ENCODE measurements around the gene PREPL. TPM values are rescaled to one million over a fixed set of nuclear protein-coding genes. Genes with fewer than 3 reads are reported as not detected.

PREPL gene
- total and polyA plus RNA-seq, 2 experiments from 2014 or later: 16.5 to 49.0 TPM

DNA sequence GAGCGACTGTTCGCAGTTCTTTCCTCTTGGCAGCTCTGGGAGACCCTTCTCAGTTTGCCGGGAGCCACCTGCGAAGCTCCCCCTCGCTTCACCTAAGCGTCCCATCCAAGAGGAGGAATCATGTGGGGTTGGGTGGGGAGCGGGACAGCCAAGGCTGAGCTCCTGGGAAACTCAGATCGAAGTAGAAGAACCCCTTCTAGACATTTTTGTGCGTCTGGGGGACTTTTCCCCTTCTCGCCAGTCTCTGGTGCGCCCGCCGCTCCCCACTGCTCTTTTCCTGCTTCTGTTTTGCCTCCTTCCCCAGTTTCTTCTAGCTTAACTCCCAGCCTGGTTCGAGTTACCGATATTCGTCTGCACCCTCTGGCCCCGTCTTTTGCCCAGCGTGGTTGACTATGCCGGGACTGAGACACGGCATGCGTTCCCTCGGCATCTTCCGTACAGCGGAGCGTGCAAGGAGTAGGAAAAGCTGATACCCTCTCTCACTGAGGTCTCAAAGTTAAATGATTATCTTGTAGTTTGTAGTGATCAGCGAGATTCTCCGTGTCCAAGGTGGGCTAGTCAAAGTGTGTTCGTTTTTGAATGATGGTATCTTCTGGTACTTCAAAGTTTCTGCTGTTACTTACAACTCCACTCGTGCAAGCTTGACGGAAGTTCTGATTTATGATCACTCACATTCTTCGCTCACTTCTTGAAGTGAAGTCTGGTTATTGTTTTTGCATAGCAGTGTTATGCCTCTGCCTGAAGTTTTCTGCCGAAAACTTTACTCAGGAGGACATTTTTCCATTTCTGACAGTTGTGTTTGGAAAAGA, 1.1 kb upstream of the PREPL start (continued):
- TF ChIP-seq NANOG (IDR thresholded peaks at IDR 0.05; ENCODE audit: borderline replicate concordance) (no peak), CREB1 (CRISPR knock-in tag; IDR thresholded peaks at IDR 0.05; ENCODE audit: low read depth) (no peak), JUNB (IDR thresholded peaks at IDR 0.05; ENCODE audit: unreplicated experiment) (no peak), POLR2AphosphoS5 (IDR thresholded peaks at IDR 0.05; ENCODE audit: low read depth) (no peak)

DNA sequence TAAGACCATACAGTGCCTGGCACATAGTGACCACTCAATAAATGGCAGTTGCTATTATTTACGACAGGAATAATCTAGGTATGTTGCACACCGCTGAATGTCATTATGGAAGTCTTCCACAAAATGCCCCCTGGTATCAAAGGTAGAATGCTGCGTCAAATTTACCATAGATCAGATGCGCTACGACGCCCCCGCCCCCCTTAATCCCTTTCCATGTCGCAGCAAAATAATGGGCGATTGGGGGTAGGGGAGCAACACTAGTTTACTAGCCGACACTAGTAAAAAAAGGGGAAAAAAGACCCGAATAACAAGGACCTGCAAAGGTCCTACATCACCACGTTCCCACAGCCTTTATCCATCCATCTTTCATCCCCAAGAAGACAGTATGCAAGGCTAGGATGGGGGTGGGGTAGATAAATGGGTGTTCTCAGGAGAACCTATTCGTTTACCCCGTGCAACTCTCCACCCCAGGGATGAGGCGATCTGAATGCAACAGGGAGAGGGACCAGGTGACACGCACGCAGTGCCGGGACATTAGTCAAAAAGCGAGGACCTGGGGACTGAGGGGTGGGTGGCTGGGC, 455 bp downstream of the PREPL start:
- ATAC-seq (no peak; the same call in 1 of the 3 replicates), DNase-seq (ENCODE audit: low spot score) (no peak)
- peaks cover 6% of the 10 kb centered on the region for H3K27me3 Mint-ChIP-seq (ENCODE audit: insufficient read depth, low read depth, poor library complexity)
- H2AFZ ChIP-seq: peak overlapping the region; percentile 93
- H3K4me2 ChIP-seq: peak overlapping the region; percentile 85
- H3K79me2 ChIP-seq (replicated peaks; ENCODE audit: insufficient read depth): peaks cover 48% of the 10 kb centered on the region
- H3F3A ChIP-seq (replicated peaks; ENCODE audit: low read depth): peaks cover 5% of the 10 kb centered on the region; the same call in 1 of the 2 replicates
- peak overlapping the region; percentile 87 for H3K4me3 ChIP-seq
- peaks cover 18% of the 10 kb centered on the region for H3K4me1 Mint-ChIP-seq
- H4K20me1 ChIP-seq (replicated peaks; ENCODE audit: insufficient read depth): no peaks in the 10 kb centered on the region
- H3K4me1 ChIP-seq (ENCODE audit: insufficient read depth): peaks cover 8% of the 10 kb centered on the region; the same call in 1 of the 2 replicates
- no peaks in the 10 kb centered on the region; the same call in 2 of the 3 replicates for H3K36me3 Mint-ChIP-seq (ENCODE audit: low read depth)
- H3K9me2 ChIP-seq (ENCODE audit: insufficient read depth): no peaks in the 10 kb centered on the region
- peak overlapping the region; percentile 98 for H3K4me3 Mint-ChIP-seq
- no peaks in the 10 kb centered on the region for H3K36me3 ChIP-seq (ENCODE audit: insufficient read depth)
- peak overlapping the region; percentile 100 for H3K27ac Mint-ChIP-seq
- H3K9me3 Mint-ChIP-seq: peaks cover 3% of the 10 kb centered on the region; the same call in 1 of the 3 replicates
- no peaks in the 10 kb centered on the region for H3K27me3 ChIP-seq (ENCODE audit: insufficient read depth)
- peak overlapping the region; percentile 97 for H3K27ac ChIP-seq (ENCODE audit: low read depth)
- TF ChIP-seq, protein P1, sequence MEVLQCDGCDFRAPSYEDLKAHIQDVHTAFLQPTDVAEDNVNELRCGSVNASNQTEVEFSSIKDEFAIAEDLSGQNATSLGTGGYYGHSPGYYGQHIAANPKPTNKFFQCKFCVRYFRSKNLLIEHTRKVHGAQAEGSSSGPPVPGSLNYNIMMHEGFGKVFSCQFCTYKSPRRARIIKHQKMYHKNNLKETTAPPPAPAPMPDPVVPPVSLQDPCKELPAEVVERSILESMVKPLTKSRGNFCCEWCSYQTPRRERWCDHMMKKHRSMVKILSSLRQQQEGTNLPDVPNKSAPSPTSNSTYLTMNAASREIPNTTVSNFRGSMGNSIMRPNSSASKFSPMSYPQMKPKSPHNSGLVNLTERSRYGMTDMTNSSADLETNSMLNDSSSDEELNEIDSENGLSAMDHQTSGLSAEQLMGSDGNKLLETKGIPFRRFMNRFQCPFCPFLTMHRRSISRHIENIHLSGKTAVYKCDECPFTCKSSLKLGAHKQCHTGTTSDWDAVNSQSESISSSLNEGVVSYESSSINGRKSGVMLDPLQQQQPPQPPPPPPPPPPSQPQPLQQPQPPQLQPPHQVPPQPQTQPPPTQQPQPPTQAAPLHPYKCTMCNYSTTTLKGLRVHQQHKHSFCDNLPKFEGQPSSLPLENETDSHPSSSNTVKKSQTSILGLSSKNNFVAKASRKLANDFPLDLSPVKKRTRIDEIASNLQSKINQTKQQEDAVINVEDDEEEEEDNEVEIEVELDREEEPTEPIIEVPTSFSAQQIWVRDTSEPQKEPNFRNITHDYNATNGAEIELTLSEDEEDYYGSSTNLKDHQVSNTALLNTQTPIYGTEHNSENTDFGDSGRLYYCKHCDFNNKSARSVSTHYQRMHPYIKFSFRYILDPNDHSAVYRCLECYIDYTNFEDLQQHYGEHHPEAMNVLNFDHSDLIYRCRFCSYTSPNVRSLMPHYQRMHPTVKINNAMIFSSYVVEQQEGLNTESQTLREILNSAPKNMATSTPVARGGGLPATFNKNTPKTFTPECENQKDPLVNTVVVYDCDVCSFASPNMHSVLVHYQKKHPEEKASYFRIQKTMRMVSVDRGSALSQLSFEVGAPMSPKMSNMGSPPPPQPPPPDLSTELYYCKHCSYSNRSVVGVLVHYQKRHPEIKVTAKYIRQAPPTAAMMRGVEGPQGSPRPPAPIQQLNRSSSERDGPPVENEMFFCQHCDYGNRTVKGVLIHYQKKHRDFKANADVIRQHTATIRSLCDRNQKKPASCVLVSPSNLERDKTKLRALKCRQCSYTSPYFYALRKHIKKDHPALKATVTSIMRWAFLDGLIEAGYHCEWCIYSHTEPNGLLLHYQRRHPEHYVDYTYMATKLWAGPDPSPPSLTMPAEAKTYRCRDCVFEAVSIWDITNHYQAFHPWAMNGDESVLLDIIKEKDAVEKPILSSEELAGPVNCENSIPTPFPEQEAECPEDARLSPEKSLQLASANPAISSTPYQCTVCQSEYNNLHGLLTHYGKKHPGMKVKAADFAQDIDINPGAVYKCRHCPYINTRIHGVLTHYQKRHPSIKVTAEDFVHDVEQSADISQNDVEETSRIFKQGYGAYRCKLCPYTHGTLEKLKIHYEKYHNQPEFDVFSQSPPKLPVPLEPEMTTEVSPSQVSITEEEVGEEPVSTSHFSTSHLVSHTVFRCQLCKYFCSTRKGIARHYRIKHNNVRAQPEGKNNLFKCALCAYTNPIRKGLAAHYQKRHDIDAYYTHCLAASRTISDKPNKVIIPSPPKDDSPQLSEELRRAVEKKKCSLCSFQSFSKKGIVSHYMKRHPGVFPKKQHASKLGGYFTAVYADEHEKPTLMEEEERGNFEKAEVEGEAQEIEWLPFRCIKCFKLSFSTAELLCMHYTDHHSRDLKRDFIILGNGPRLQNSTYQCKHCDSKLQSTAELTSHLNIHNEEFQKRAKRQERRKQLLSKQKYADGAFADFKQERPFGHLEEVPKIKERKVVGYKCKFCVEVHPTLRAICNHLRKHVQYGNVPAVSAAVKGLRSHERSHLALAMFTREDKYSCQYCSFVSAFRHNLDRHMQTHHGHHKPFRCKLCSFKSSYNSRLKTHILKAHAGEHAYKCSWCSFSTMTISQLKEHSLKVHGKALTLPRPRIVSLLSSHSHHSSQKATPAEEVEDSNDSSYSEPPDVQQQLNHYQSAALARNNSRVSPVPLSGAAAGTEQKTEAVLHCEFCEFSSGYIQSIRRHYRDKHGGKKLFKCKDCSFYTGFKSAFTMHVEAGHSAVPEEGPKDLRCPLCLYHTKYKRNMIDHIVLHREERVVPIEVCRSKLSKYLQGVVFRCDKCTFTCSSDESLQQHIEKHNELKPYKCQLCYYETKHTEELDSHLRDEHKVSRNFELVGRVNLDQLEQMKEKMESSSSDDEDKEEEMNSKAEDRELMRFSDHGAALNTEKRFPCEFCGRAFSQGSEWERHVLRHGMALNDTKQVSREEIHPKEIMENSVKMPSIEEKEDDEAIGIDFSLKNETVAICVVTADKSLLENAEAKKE (CRISPR knock-in tag; IDR thresholded peaks at IDR 0.05): no peak
- no peak for TF ChIP-seq ZNF114 (CRISPR knock-in tag; IDR thresholded peaks at IDR 0.05)
- no peak for TF ChIP-seq JUNB (IDR thresholded peaks at IDR 0.05; ENCODE audit: unreplicated experiment)
- no peak for TF ChIP-seq EZH2phosphoT487 (IDR thresholded peaks at IDR 0.05; ENCODE audit: unreplicated experiment)
- TF ChIP-seq, protein P2, sequence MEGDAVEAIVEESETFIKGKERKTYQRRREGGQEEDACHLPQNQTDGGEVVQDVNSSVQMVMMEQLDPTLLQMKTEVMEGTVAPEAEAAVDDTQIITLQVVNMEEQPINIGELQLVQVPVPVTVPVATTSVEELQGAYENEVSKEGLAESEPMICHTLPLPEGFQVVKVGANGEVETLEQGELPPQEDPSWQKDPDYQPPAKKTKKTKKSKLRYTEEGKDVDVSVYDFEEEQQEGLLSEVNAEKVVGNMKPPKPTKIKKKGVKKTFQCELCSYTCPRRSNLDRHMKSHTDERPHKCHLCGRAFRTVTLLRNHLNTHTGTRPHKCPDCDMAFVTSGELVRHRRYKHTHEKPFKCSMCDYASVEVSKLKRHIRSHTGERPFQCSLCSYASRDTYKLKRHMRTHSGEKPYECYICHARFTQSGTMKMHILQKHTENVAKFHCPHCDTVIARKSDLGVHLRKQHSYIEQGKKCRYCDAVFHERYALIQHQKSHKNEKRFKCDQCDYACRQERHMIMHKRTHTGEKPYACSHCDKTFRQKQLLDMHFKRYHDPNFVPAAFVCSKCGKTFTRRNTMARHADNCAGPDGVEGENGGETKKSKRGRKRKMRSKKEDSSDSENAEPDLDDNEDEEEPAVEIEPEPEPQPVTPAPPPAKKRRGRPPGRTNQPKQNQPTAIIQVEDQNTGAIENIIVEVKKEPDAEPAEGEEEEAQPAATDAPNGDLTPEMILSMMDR (conservative IDR thresholded peaks at IDR 0.05; ENCODE audit: low read depth in 2 of 2): no peak
- TF ChIP-seq POLR2AphosphoS5 (IDR thresholded peaks at IDR 0.05; ENCODE audit: low read depth): no peak
- TF ChIP-seq REST (IDR thresholded peaks at IDR 0.05; ENCODE audit: unreplicated experiment): no peak
- TF ChIP-seq NANOG (IDR thresholded peaks at IDR 0.05; ENCODE audit: borderline replicate concordance): no peak
- no peak for TF ChIP-seq CREB1 (CRISPR knock-in tag; IDR thresholded peaks at IDR 0.05; ENCODE audit: low read depth)
- no peak for TF ChIP-seq ZNF331 (CRISPR knock-in tag; IDR thresholded peaks at IDR 0.05; ENCODE audit: low read depth)
- no peak for TF ChIP-seq STAT1 (IDR thresholded peaks at IDR 0.05; ENCODE audit: unreplicated experiment)
- TF ChIP-seq EZH2 (IDR thresholded peaks at IDR 0.05; ENCODE audit: low read depth, unreplicated experiment): no peak
